ENCODE data around the gene PAN2. TPM values are rescaled to one million over a fixed set of nuclear protein-coding genes. Genes with fewer than 3 reads are reported as not detected.

Gene PAN2
- total RNA-seq, 4 donors from 2014 or later, result 95.7 to 148 (median 134) TPM

DNA sequence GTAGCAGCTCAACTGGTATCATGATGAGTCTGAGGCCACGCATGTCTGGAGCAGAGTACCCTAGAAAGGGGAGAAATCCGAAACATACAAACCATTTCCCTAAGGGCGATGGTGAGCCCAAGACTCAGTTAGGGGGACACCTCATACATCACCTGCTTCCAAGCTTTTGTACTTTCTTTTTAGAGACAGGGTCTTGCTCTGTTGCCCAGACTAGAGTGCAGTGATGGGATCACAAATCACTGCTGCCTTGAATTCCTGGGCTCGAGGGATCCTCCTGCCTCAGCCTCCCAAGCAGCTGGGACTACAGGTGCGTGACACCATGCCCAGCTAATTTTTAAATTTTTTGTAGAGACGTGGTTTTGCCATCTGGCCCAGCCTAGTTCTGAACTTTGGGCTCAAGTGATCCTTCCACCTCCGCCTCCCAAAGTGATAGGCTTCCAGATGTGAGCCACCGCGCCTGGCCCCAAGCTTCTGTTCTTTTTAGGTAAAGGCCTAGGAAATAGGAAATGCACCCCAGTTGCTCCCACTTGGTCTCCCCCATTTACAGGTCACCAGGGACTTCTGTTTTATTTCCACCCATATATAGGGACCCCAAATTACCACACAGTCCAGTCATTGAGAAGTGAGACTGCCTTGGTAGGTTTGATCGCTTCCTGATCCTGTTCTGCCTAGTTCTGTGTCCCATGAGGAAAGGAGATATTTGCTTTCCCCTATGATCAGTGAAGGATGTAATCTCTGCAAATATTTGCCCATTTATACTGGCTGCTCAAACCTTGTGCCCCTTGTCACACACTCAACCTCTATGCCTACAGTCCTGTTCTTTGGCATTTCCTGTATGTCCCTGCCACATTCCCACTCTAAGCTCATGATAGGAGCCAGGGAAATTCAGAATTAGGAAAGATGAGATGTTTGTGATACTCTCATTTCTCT lies 28.6 kb upstream of the PAN2 start, which contains the start of gene APOF:
Gene APOF (minus strand): TSS at position 728 of the 930 bp plus-strand sequence. CDS start 112 bp downstream, at position 616.
- Histone ChIP-seq H3K36me3 (no peaks in the 10 kb centered on the region), H3K4me3 (replicated peaks in 1 of 3) (no peak within 1 kb of the TSS), H3K27ac (no peak within 1 kb of the TSS), H3K9me3 (no peaks in the 10 kb centered on the region), H3K4me1 (peaks cover 14 to 21% of the 10 kb centered on the region in 2 donors), H3K27me3 (no peaks in the 10 kb centered on the region)
- intact Hi-C loops (cut with DNase I), result no loop called here
- no peak for DNase-seq
- no peak for TF ChIP-seq POLR2A (IDR thresholded peaks at IDR 0.05)
- TF ChIP-seq, protein P1, sequence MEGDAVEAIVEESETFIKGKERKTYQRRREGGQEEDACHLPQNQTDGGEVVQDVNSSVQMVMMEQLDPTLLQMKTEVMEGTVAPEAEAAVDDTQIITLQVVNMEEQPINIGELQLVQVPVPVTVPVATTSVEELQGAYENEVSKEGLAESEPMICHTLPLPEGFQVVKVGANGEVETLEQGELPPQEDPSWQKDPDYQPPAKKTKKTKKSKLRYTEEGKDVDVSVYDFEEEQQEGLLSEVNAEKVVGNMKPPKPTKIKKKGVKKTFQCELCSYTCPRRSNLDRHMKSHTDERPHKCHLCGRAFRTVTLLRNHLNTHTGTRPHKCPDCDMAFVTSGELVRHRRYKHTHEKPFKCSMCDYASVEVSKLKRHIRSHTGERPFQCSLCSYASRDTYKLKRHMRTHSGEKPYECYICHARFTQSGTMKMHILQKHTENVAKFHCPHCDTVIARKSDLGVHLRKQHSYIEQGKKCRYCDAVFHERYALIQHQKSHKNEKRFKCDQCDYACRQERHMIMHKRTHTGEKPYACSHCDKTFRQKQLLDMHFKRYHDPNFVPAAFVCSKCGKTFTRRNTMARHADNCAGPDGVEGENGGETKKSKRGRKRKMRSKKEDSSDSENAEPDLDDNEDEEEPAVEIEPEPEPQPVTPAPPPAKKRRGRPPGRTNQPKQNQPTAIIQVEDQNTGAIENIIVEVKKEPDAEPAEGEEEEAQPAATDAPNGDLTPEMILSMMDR (IDR thresholded peaks at IDR 0.05), result no peak
- 91 to 92% methylated on average over 10 of the region's 10 CpGs for WGBS, 2 donors

DNA sequence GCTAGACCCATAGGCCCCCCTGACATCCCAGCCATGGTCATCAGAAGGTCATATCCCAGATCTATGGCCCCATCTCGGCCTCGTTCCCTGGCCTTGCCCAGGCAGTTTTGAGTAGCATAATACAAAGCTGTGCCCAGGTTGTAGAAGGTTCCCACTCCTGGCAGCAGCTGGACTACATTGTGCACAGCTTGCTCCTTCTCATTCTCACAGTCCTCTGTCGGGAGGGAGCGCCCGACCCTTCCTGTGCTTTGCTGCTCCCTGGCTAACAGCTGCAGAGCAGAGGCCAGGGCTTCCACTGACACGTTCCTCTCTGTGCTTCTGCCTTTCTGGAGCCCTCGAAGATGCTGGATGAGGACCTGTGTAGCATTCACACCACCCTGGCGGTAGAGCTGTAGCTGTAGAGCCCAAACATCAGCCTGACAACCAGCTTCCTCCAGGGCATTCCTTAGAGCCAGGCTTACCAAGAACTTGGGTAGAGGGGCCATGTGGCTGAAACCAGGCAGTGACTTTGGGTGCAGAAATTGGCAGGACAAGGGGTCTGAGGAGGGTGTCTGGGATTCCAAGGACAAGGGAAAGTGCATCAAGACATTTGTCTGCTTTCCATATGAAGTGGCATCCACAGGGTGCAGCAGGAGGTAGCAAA lies 27.8 kb upstream of the PAN2 start:
- peaks cover 14 to 21% of the 10 kb centered on the region in 2 donors for H3K4me1 ChIP-seq
- no peaks in the 10 kb centered on the region for H3K27me3 ChIP-seq
- H3K36me3 ChIP-seq, result peaks cover 0 to 1% of the 10 kb centered on the region in 2 donors
- 82 to 90% methylated on average over 2 to 8 of the region's 8 CpGs for WGBS, 2 donors
- intact Hi-C loops (cut with DNase I), result no loop called here
- H3K4me3 ChIP-seq (replicated peaks in 1 of 3), result no peak overlapping the region
- H3K9me3 ChIP-seq, result no peaks in the 10 kb centered on the region
- no peak overlapping the region for H3K27ac ChIP-seq
- no peak for DNase-seq
- TF ChIP-seq, protein P1 (IDR thresholded peaks at IDR 0.05), result no peak
- no peak for TF ChIP-seq POLR2A (IDR thresholded peaks at IDR 0.05)

DNA sequence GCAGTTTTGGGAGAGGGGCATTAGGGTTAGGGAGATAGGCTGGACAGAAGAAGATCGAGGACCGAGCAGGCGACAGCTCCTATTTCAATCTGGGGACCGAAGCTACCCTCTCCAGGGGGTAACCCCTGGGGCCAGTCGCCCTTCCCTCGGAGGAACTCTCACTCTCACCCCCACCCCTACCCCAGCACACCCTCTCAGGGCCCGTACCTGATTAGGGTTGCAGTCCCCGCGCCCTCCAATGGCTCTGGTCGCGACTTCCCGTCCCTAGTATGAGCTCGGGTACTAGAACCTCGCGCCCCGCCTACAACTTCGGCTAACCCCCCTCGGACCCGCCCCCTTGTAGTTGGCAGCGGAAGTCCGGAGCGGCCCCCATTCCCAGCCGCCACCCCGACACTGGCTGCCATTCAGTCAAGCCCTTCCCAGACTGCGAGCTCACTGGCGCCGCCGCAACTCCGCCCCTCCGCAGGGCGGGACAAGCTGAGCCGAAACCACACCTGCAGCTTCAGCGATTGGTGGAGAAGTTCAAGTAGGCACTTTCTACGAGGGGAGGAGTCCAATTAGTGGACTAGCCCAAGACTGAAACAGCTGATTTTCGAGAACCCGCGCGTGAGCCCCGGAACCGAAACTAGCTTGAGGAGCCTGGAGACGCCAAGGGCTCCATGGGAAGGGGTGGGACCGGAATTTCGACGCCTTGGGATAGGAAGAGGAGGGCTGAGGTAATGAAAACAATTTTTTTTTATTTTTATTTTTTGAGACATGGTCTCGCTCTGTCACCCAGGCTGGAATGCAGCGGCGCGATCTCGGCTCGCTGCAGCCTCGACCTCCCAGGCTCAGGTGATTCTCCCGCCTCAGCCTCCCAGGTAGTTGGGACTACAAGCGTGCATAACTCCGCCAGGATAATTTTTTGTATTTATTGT lies 26.3 kb upstream of the PAN2 start, which contains the start of gene STAT2:
Gene STAT2 (minus strand): TSS at position 257 of the 917 bp plus-strand sequence. CDS start 3,536 bp downstream, outside the sequence.
- DNase-seq, result peak; percentile 99 to 100
- Histone ChIP-seq H3K27ac (peak within 1 kb of the TSS; percentile 90 to 96 (median 92)), H3K4me3 (replicated peaks in 1 of 3) (peak within 1 kb of the TSS in 2 of 3 donors; percentile 48 to 92), H3K9me3 (no peaks in the 10 kb centered on the region), H3K4me1 (peaks cover 14 to 21% of the 10 kb centered on the region in 2 donors), H3K36me3 (peaks cover 10 to 16% of the 10 kb centered on the region in 2 donors), H3K27me3 (no peaks in the 10 kb centered on the region)
- WGBS, 2 donors, result 1% methylated on average over 41 to 52 of the region's 54 CpGs
- TF ChIP-seq, protein P1 (IDR thresholded peaks at IDR 0.05), result no peak
- peak in 1 of 2 donors; percentile 81 for TF ChIP-seq POLR2A (IDR thresholded peaks at IDR 0.05)
- intact Hi-C loops (cut with DNase I), result loop anchor here (10.0 kb wide), 1 partner anchor 95 kb away; the partner anchor contains the start of gene MIP

DNA sequence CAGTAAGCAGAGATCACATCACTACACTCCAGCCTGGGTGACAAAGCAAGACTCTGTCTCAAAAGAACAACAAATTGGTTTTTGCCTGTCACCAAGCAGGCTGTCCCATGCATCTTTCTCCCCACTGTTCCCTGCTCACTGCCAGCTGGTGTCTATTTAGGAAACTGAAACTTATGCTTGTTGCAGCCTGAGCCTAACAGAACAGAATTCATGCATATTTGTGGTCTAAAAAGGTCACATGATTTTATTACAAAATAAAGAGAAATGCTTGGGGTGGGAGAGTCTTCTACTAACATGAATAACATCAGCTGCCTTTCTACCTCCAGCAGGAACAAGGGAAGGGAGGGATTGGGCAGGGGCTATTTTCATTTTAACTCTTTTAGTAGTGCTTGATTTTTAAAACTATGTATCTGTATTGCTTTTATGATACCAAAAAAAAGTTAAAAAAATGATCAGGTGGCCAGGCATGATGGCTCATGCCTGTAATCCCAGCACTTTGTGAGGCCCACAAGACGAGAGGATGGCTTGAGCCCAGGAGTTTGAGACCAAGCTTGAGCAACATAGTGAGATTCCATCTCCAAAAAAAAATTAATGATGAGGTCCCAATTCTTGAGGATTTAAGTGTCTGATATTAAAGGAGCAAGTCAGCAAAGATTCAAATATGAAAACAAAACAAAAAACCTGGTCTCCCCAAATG lies 25.2 kb upstream of the PAN2 start:
- H3K36me3 ChIP-seq, result peaks cover 22 to 27% of the 10 kb centered on the region in 2 donors
- DNase-seq, result no peak
- no peaks in the 10 kb centered on the region for H3K9me3 ChIP-seq
- 5 to 6% methylated on average over 1 of the region's 1 CpG for WGBS, 2 donors
- intact Hi-C loops (cut with DNase I), result loop anchor here (10.0 kb wide), 1 partner anchor 96 kb away; the partner anchor contains the start of gene MIP
- TF ChIP-seq, protein P1 (IDR thresholded peaks at IDR 0.05), result no peak
- TF ChIP-seq POLR2A (IDR thresholded peaks at IDR 0.05), result no peak
- H3K4me3 ChIP-seq (replicated peaks in 1 of 3), result peak overlapping the region in 2 of 3 donors; percentile 24 to 40
- no peaks in the 10 kb centered on the region for H3K27me3 ChIP-seq
- H3K27ac ChIP-seq, result peak overlapping the region in 2 of 3 donors; percentile 78 to 80
- H3K4me1 ChIP-seq, result peaks cover 14 to 21% of the 10 kb centered on the region in 2 donors

Data from thyroid gland (tissue), 4 donors.